Prostate gland (tissue), 2 donors: ENCODE results near the gene FGGY. TPM values are rescaled to one million over a fixed set of nuclear protein-coding genes. Genes with fewer than 3 reads are reported as not detected.

Experiments
- DNase-seq: peaks from one replicate; pipeline ENCODE4 v3.0.0-alpha.2; 2019; ENCODE audit warnings: low spot score
- H3K27ac ChIP-seq, 2 donors: fragments of 200-600 bp; sonication (generic); 2 replicates each; pipeline ENCODE4 v1.5.1; 2017 to 2019
- H3K27me3 ChIP-seq: fragments of 200-600 bp; sonication (generic); replicated peaks from 2 replicates; pipeline ENCODE4 v1.5.1; 2019; ENCODE audit not compliant: insufficient read depth
- H3K36me3 ChIP-seq, 2 donors: fragments of 200-600 bp; sonication (generic); 1 replicate in 1 of 2; 2 replicates in 1 of 2; pipeline versions ENCODE4 v1.5.1 to v1.8.1; 2017 to 2019
- H3K4me1 ChIP-seq: fragments of 200-600 bp; sonication (generic); replicated peaks from 2 replicates; pipeline ENCODE4 v1.5.1; 2019
- H3K4me3 ChIP-seq, 2 donors: fragments of 200-600 bp; sonication (generic); 2 replicates each; pipeline ENCODE4 v1.5.1; 2017 to 2019
- H3K9me3 ChIP-seq: fragments of 200-600 bp; sonication (generic); 2 replicates; pipeline ENCODE4 v1.5.1; 2017
- CTCF ChIP-seq, 4 experiments: fragments of 200-600 bp in 2 of 4; fragments of 450-650 bp in 2 of 4; sonication (generic) in 2 of 4; IDR thresholded peaks; 1 replicate in 3 of 4; 2 replicates in 1 of 4; pipeline ENCODE4 v1.5.1; 2016 to 2019; ENCODE audit warnings: antibody characterized with exemption in 4 of 4, mild to moderate bottlenecking in 2 of 4, moderate library complexity in 2 of 4
- POLR2A ChIP-seq: fragments of 450-650 bp; IDR thresholded peaks from one replicate; pipeline ENCODE4 v1.6.1; 2016; ENCODE audit warnings: antibody characterized with exemption, mild to moderate bottlenecking
- POLR2AphosphoS5 ChIP-seq: sonication (generic); formaldehyde crosslinking; IDR thresholded peaks from one replicate; pipeline ENCODE4 v1.6.1; 2017; ENCODE audit warnings: antibody characterized with exemption
- WGBS: methylation state at CpG from one replicate; pipeline ENCODE4 v1.1.5; 2018; 5-methylcytosine and 5-hydroxymethylcytosine counted together
- intact Hi-C: fragments of 100-400 bp; cut with DNase I; formaldehyde crosslinking; loops from one replicate; pipeline ENCODE4 v1.14.2; 2022
- total RNA-seq, 2 donors: library from RNA; depleted of rRNA; stranded (reverse); fragments of >200 nt; gene quantifications; one replicate each; pipeline ENCODE4 v1.1.0, GENCODE V29; 2016

Gene FGGY
- total RNA-seq, 2 donors from 2014 or later, result 28.6 to 32.2 TPM

- Histone ChIP-seq H3K9me3 (no peaks in the 10 kb centered on the region), H3K27me3 (no peaks in the 10 kb centered on the region), H3K27ac (no peak overlapping the region), H3K4me3 (no peak overlapping the region), H3K36me3 (no peaks in the 10 kb centered on the region), H3K4me1 (no peaks in the 10 kb centered on the region)
- WGBS, result 91% methylated on average over 3 of the region's 3 CpGs
- DNase-seq, result no peak
- intact Hi-C loops, result no loop called here
- TF ChIP-seq POLR2A (no peak), POLR2AphosphoS5 (no peak)
These were observed 114.3 kb downstream of the FGGY start for GRCh38 chr1:59411147-59411546.

DNA sequence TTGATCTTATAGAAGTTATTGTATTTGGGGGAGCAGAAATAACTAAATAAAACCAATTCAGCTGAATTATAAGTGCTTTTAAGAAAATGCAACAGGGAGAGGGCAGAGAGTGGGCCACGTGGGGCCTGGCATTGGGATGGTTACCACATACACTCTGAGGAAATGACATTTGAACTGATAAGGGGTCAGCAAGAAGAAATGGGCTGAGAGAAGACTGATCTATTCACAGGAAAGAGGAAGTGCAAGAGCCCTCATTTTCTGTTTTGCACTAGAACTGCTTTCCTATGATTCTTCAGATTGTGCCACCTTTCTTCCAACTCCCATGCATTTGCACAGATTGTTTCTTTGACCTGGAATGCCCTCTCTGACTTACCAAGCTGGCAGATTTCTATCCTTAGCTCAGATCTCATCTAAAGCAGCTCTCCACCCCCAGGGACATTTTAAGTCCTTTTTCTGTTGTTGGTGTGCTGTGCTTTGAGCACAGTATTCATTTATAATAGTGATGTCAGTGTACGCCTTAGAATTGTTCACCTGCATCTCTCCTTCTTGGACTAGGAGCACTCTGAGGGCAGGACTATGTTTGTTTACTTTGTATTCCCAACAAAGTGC is 115.9 kb downstream of the FGGY start:
- Histone ChIP-seq H3K9me3 (no peaks in the 10 kb centered on the region), H3K27ac (no peak overlapping the region), H3K27me3 (no peaks in the 10 kb centered on the region), H3K4me1 (no peaks in the 10 kb centered on the region), H3K36me3 (no peaks in the 10 kb centered on the region), H3K4me3 (no peak overlapping the region)
- intact Hi-C loops, result no loop called here
- TF ChIP-seq POLR2A, result no peak
- TF ChIP-seq POLR2AphosphoS5, result no peak
- no peak for TF ChIP-seq CTCF (IDR thresholded peaks at IDR 0.05)
- no peak for DNase-seq
- WGBS, result 89% methylated on average over 2 of the region's 2 CpGs

DNA sequence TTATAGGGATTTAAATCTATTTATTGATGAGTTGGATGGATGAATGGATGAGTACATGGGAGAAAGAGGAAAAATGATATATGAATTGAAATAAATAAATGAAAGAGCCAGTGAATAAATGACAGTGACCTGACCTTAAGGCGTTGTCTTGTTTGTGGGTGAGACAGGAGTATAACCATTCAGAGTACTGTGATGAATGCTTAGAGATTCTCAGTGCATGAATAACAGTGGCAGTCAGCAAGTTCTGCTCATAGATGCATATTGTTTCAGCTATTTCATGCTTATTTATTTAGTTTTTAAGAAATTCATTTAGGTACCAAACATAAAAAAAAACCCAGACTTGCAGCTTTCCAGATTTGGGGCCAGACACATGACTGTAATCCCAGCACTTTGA is 116.4 kb downstream of the FGGY start:
- intact Hi-C loops, result no loop called here
- Histone ChIP-seq H3K27me3 (no peaks in the 10 kb centered on the region), H3K27ac (no peak overlapping the region), H3K4me3 (no peak overlapping the region), H3K36me3 (no peaks in the 10 kb centered on the region), H3K4me1 (no peaks in the 10 kb centered on the region), H3K9me3 (no peaks in the 10 kb centered on the region)
- DNase-seq, result no peak
- WGBS, result 97% methylated on average over 1 of the region's 1 CpG
- TF ChIP-seq POLR2AphosphoS5, result no peak
- TF ChIP-seq CTCF (IDR thresholded peaks at IDR 0.05), result no peak
- TF ChIP-seq POLR2A, result no peak

GRCh38 chr1:59414406-59415133 is 117.7 kb downstream of the FGGY start:
- TF ChIP-seq POLR2AphosphoS5 (no peak), POLR2A (no peak)
- intact Hi-C loops, result no loop called here
- H3K27me3 ChIP-seq, result no peaks in the 10 kb centered on the region
- H3K4me1 ChIP-seq, result no peaks in the 10 kb centered on the region
- no peaks in the 10 kb centered on the region for H3K9me3 ChIP-seq
- WGBS, result 97% methylated on average over 6 of the region's 6 CpGs
- H3K27ac ChIP-seq, result no peak overlapping the region
- H3K36me3 ChIP-seq, result no peaks in the 10 kb centered on the region
- DNase-seq, result no peak
- H3K4me3 ChIP-seq, result no peak overlapping the region

- intact Hi-C loops, result no loop called here
- TF ChIP-seq POLR2A, result no peak
- no peak for TF ChIP-seq CTCF (IDR thresholded peaks at IDR 0.05)
- TF ChIP-seq POLR2AphosphoS5, result no peak
These were observed 118.5 kb downstream of the FGGY start for GRCh38 chr1:59415286-59415850.

More at GRCh38 chr1:59415286-59415850, 118.5 kb downstream of the FGGY start:
- H3K4me1 ChIP-seq, result no peaks in the 10 kb centered on the region
- no peaks in the 10 kb centered on the region for H3K27me3 ChIP-seq
- H3K9me3 ChIP-seq, result no peaks in the 10 kb centered on the region
- H3K27ac ChIP-seq, result no peak overlapping the region
- WGBS, result 94% methylated on average over 5 of the region's 5 CpGs
- no peak for DNase-seq
- H3K4me3 ChIP-seq, result no peak overlapping the region
- no peaks in the 10 kb centered on the region for H3K36me3 ChIP-seq
